ENCODE measurements around the gene TSPAN5. TPM values are rescaled to one million over a fixed set of nuclear protein-coding genes. Genes with fewer than 3 reads are reported as not detected.

Gene TSPAN5
- total RNA-seq, 1 donor from 2014 or later = 61.4 TPM

DNA sequence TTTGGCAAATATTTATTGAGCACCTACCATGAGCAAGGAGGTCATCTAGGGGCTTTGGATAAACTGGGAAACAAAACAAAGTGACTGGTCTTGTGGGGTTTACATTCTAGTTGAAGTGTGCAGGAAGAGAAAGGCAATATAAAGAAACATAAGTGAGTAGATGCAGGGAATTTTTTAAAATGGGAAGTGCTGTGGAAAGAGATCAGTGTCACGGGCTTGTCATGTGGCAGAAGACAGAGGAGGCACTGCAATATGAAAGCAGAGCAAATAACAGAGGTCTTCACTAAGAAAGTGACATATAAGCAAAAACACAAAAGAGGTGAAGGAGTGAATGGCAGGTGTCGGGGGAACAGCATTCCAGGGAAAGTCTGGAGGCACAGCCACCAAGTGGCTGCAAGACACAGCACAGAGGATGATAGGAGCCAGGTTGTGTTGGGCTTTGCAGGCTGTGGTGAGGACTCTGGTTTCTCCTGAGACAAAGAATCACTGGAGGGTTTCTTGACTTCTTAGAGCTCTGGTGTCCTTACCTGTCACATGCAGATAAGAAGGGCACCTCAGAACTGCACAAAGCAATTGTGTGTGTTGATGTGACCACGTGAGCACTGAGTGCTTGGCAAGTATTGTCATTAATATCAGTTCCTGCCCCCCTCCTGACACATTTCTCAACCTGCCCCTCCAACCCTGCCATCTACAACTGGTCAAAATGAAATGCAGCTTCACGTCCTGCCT, 143.5 kb downstream of the TSPAN5 start:
- Histone ChIP-seq H3K27me3 (ENCODE audit: insufficient read depth, low read length) (no peaks in the 10 kb centered on the region), H3K79me2 (ENCODE audit: insufficient read depth, low read length) (peaks cover 76% of the 10 kb centered on the region), H3K9ac (ENCODE audit: low read length) (peak overlapping the region; percentile 80), H3K36me3 (ENCODE audit: insufficient read depth, low read length) (no peaks in the 10 kb centered on the region), H3K4me2 (ENCODE audit: low read length) (peak overlapping the region; percentile 65), H2AFZ (ENCODE audit: low read depth, low read length) (no peak overlapping the region), H3K4me1 (ENCODE audit: insufficient read depth, low read length) (peaks cover 68% of the 10 kb centered on the region), H3K9me3 (ENCODE audit: insufficient read depth, low read depth, low read length) (no peaks in the 10 kb centered on the region), H3K4me3 (ENCODE audit: insufficient read depth, low read depth, low read length) (no peak overlapping the region), H4K20me1 (ENCODE audit: insufficient read depth, low read length) (no peaks in the 10 kb centered on the region), H3K27ac (ENCODE audit: low read depth, low read length) (peak overlapping the region; percentile 97)
- no peaks in the 10 kb centered on the region for H3K27me3 Mint-ChIP-seq (ENCODE audit: low read depth, unreplicated experiment)
- no peaks in the 10 kb centered on the region for H3K36me3 Mint-ChIP-seq (ENCODE audit: low read depth, unreplicated experiment)
- H3K27ac Mint-ChIP-seq (ENCODE audit: unreplicated experiment) = peak overlapping the region; percentile 99
- H3K4me3 Mint-ChIP-seq (ENCODE audit: unreplicated experiment) = no peak overlapping the region
- TF ChIP-seq, protein P1, sequence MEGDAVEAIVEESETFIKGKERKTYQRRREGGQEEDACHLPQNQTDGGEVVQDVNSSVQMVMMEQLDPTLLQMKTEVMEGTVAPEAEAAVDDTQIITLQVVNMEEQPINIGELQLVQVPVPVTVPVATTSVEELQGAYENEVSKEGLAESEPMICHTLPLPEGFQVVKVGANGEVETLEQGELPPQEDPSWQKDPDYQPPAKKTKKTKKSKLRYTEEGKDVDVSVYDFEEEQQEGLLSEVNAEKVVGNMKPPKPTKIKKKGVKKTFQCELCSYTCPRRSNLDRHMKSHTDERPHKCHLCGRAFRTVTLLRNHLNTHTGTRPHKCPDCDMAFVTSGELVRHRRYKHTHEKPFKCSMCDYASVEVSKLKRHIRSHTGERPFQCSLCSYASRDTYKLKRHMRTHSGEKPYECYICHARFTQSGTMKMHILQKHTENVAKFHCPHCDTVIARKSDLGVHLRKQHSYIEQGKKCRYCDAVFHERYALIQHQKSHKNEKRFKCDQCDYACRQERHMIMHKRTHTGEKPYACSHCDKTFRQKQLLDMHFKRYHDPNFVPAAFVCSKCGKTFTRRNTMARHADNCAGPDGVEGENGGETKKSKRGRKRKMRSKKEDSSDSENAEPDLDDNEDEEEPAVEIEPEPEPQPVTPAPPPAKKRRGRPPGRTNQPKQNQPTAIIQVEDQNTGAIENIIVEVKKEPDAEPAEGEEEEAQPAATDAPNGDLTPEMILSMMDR (IDR thresholded peaks at IDR 0.05; ENCODE audit: insufficient read depth, low read depth, low read length) = no peak
- TF ChIP-seq EZH2 (IDR thresholded peaks at IDR 0.05; ENCODE audit: insufficient read depth, low read length) = no peak
- H3K4me1 Mint-ChIP-seq (ENCODE audit: low read depth, unreplicated experiment) = peaks cover 84% of the 10 kb centered on the region
- no peaks in the 10 kb centered on the region for H3K9me3 Mint-ChIP-seq (ENCODE audit: unreplicated experiment)
- no peak for FAIRE-seq
- DNase-seq (ENCODE audit: low read depth) = no peak

DNA sequence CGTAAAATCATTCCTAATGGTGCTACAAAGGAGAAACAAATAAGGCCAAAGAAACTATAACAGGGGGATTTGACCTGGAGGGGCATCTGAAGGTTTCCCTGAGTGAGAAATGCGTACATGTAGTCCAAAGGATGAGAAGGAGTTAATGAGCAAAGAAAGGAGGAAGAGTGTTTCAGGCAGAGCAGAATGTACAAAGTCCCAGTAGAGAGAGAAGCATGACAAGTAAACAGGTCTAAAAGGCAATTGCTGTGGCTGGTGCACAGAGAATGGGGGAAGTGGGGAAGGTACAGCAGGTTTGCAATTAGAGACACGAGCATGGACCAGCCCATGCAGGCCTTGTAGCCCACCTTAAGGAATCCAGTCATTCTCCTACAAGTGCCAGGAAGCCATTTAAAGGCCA, 145.5 kb downstream of the TSPAN5 start:
- Histone ChIP-seq H3K27me3 (ENCODE audit: insufficient read depth, low read length) (no peaks in the 10 kb centered on the region), H3K79me2 (ENCODE audit: insufficient read depth, low read length) (peaks cover 77% of the 10 kb centered on the region), H3K4me2 (ENCODE audit: low read length) (no peak overlapping the region), H3K36me3 (ENCODE audit: insufficient read depth, low read length) (no peaks in the 10 kb centered on the region), H4K20me1 (ENCODE audit: insufficient read depth, low read length) (no peaks in the 10 kb centered on the region), H3K9ac (ENCODE audit: low read length) (no peak overlapping the region), H2AFZ (ENCODE audit: low read depth, low read length) (no peak overlapping the region), H3K27ac (ENCODE audit: low read depth, low read length) (no peak overlapping the region), H3K9me3 (ENCODE audit: insufficient read depth, low read depth, low read length) (no peaks in the 10 kb centered on the region), H3K4me3 (ENCODE audit: insufficient read depth, low read depth, low read length) (no peak overlapping the region), H3K4me1 (ENCODE audit: insufficient read depth, low read length) (peaks cover 62% of the 10 kb centered on the region)
- Mint-ChIP-seq H3K27me3 (ENCODE audit: low read depth, unreplicated experiment) (no peaks in the 10 kb centered on the region), H3K27ac (ENCODE audit: unreplicated experiment) (peak overlapping the region; percentile 66), H3K4me3 (ENCODE audit: unreplicated experiment) (no peak overlapping the region), H3K9me3 (ENCODE audit: unreplicated experiment) (no peaks in the 10 kb centered on the region), H3K4me1 (ENCODE audit: low read depth, unreplicated experiment) (peaks cover 81% of the 10 kb centered on the region), H3K36me3 (ENCODE audit: low read depth, unreplicated experiment) (no peaks in the 10 kb centered on the region)
- no peak for TF ChIP-seq EZH2 (IDR thresholded peaks at IDR 0.05; ENCODE audit: insufficient read depth, low read length)
- TF ChIP-seq, protein P1 (IDR thresholded peaks at IDR 0.05; ENCODE audit: insufficient read depth, low read depth, low read length) = no peak
- FAIRE-seq (no peak), DNase-seq (ENCODE audit: low read depth) (no peak)
